GM21737 (cell line): ENCODE results near the gene PUM1.
A peak's percentile ranks its signal among the peaks of the same experiment; 100 is the strongest.
"Not testable (repeated sequence)": the region's sequence is repeated elsewhere in the genome, so short reads cannot be mapped to it uniquely, and the experiment has no call there.

Experiments
- ATAC-seq: cut with Tn5 transposase; IDR thresholded peaks from one replicate; pipeline ENCODE4 v1.9.1; 2021; ENCODE audit warnings: mild to moderate bottlenecking, moderate library complexity; ENCODE audit not compliant: unreplicated experiment

PUM1 gene

GRCh38 chr1:31065310-31066217, at the start of gene PUM1:
TSS of gene PUM1 (minus strand) at chr1:31065717. CDS start at chr1:31059566, 6,151 bp downstream.
- ATAC-seq, result peak; percentile 90

GRCh38 chr1:31112266-31112935, 46.9 kb upstream of the PUM1 start:
- no peak for ATAC-seq

- no peak for ATAC-seq
These were observed 45.9 kb upstream of the PUM1 start for GRCh38 chr1:31111290-31111951.

- no peak for ATAC-seq
These were observed 45.3 kb upstream of the PUM1 start for GRCh38 chr1:31110846-31111245.

GRCh38 chr1:31108861-31109260, 43.3 kb upstream of the PUM1 start:
- no peak for ATAC-seq

- no peak for ATAC-seq
These were observed 40.1 kb upstream of the PUM1 start for GRCh38 chr1:31105646-31106045.

- no peak for ATAC-seq
These were observed 37.0 kb upstream of the PUM1 start for GRCh38 chr1:31102501-31102950.

GRCh38 chr1:31101147-31101502, 35.6 kb upstream of the PUM1 start:
- no peak for ATAC-seq

GRCh38 chr1:31099293-31100032, 33.9 kb upstream of the PUM1 start:
- no peak for ATAC-seq

- no peak for ATAC-seq
These were observed 30.5 kb upstream of the PUM1 start for GRCh38 chr1:31095985-31096384.

GRCh38 chr1:31095298-31095981, 29.9 kb upstream of the PUM1 start:
- ATAC-seq, result no peak

GRCh38 chr1:31088081-31088480, 22.6 kb upstream of the PUM1 start:
- ATAC-seq, result not testable (repeated sequence)

GRCh38 chr1:31084782-31085569, 19.5 kb upstream of the PUM1 start:
- no peak for ATAC-seq

- no peak for ATAC-seq
These were observed 16.9 kb upstream of the PUM1 start for GRCh38 chr1:31082385-31082784.

- ATAC-seq, result no peak
These were observed 7.5 kb upstream of the PUM1 start for GRCh38 chr1:31073044-31073443.

GRCh38 chr1:31072304-31072746, 6.8 kb upstream of the PUM1 start:
- ATAC-seq, result no peak

- no peak for ATAC-seq
These were observed 3.9 kb upstream of the PUM1 start for GRCh38 chr1:31069392-31069791.

- peak; percentile 5 for ATAC-seq
These were observed 703 bp downstream of the PUM1 start for GRCh38 chr1:31064718-31065309.

- ATAC-seq, result no peak
These were observed 1.3 kb downstream of the PUM1 start for GRCh38 chr1:31064111-31064717.
